Fibroblast of peridontal ligament (primary cell): ENCODE measurements around the gene VSTM2B.
"Not testable (repeated sequence)": the region's sequence is repeated elsewhere in the genome, so short reads cannot be mapped to it uniquely, and the experiment has no call there.

Experiments
- DNase-seq: peaks from one replicate; pipeline ENCODE4 v3.0.0-alpha.2; 2010; ENCODE audit errors: extremely low read depth

VSTM2B gene

DNA sequence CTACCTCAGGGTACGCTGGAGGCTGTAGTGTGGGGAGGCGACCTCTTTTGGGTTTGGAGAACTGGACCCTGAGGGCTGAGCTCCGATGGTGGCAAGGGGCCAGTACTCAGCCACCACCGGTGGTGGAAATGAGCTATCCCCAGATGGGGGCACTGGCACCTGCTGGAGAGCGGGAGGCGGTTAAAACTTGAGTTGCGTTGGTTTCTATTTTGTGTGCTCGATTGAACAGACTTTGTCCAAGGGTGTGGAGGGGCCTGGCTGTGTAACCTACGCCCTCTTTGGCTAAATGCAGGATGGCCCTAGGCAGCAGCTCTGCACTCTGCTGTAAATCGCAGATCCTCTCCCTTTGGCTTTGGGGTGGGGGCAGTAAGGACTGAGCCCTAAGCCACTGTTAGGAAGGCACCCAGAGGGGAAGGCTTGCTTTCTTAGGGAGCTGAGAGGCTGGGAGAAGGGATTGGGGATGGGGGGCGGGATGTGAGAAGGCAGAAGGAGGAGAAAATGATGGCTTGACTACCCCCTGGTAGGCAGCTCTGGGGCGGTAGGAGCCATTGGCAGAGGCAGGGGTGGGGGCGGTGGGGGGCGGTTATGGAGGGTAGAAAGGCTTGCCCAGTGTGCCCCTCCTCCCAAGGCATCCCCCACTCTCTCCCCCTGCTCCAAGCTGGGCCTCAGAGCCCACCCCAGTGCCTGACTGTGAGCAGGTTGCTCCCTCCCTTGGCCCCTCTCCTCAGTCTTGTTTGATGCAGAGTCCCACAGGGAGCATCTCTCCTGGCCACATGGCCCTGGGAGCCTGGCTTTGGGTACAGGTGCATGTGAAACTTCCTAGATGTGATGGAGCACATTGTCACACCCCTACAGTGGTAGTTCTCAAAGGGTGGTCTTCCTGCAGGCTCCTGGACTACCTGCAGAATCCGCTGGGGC, 5.0 kb downstream of the VSTM2B start:
- no peak for DNase-seq

- no peak for DNase-seq
Measured at GRCh38 chr19:29531458-29532025, 5.7 kb downstream of the VSTM2B start.

DNA sequence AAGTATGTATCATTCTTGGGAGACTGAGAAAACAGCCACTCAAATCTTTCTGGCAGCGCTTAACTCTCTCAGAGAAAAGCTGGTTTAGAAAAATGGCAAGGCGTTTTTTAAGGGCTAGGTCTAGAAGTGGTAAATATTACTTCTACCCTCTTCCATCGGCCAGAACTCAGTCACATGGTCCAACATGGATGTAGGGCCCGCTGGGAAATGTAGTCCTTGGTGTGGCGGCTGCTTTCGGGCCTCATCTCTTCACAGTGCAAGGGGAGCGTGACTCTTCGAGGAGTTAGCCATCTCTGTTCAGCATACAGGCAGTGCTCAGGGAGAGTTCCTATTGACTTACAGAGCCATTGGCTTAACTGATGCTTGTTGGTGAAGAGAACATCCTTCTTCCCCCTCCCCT, 6.3 kb downstream of the VSTM2B start:
- DNase-seq = no peak

- DNase-seq = no peak
Measured at GRCh38 chr19:29532956-29533355, 7.2 kb downstream of the VSTM2B start.

- DNase-seq = no peak
Measured at GRCh38 chr19:29533578-29534544, 8.1 kb downstream of the VSTM2B start.

DNA sequence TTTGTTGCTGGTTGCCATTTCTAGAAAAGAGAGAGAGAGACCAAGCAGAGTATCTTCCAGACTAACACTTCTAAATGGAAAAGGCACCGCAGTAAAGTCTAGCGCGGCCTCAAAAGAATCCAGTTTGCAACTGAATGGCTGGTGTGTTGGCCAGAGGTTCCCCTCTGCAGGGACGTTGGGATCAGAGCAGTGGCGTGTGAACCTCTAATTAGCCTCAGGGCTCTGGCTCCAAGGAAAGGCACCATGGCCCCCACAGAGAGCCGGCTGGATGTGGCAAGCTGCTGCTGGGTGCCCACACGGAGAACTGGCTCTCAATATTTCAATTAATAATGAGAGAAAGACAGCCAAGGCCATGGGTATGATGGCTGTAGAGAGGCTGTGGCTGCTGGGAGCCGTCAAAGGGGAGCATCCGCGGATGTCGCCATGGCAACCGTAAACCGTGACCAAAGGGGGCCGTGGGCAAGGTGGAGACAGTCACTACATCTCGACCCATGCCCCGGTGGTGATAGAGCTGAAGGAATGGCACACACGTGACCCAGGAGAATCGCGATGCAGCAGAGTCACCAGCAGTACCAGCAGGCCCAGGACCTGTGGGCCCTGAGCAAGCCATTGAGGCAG, 9.5 kb downstream of the VSTM2B start:
- DNase-seq = no peak

GRCh38 chr19:29535984-29536508, 10.3 kb downstream of the VSTM2B start:
- no peak for DNase-seq

GRCh38 chr19:29537181-29537580, 11.4 kb downstream of the VSTM2B start:
- no peak for DNase-seq

DNA sequence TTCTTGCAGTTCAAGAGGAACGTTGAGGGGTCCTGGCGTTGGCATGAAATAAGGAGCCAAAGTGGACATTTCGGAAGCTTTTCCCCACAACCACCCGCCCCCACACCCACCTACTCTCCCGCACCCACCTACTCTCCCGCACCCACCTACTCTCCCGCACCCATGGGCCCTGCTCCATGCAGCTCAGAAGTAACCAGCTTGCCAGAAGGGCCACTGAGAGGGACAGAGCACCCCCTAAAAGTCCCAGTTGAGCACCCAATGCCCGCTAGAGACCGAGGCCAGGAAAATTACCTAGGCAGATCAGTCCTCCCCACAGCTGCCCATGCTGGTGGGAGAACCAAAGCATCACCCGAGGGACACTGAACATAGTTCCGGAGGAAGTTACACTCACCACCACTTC, 11.8 kb downstream of the VSTM2B start:
- DNase-seq = no peak

GRCh38 chr19:29538146-29538545, 12.4 kb downstream of the VSTM2B start:
- DNase-seq = no peak

GRCh38 chr19:29538651-29539050, 12.9 kb downstream of the VSTM2B start:
- DNase-seq = no peak

- no peak for DNase-seq
Measured at GRCh38 chr19:29539131-29539530, 13.3 kb downstream of the VSTM2B start.

- DNase-seq = no peak
Measured at GRCh38 chr19:29539670-29540069, 13.9 kb downstream of the VSTM2B start.

GRCh38 chr19:29540114-29540513, 14.3 kb downstream of the VSTM2B start:
- DNase-seq = no peak

GRCh38 chr19:29541473-29542253, 15.9 kb downstream of the VSTM2B start:
- DNase-seq = no peak

DNA sequence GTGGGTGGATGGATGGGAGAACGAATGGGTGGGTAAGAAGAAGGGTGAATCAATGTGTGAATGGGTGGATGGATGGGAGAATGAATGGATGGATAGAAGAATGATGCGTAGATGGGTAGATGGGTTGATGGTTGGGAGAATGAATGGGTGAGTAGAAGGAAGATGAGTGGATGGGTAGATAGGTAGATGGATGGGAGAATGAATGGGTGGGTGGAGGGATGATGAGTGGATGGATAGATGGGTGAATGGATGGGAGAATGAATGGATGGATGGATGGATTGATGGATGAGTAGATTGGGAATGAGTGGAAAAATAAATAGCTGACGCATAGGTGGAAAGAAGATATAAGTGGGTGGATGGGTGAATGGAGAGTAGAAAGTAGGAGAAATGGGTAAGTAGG, 16.5 kb downstream of the VSTM2B start:
- DNase-seq = no peak

- DNase-seq = no peak
Measured at GRCh38 chr19:29542776-29543175, 17.0 kb downstream of the VSTM2B start.

DNA sequence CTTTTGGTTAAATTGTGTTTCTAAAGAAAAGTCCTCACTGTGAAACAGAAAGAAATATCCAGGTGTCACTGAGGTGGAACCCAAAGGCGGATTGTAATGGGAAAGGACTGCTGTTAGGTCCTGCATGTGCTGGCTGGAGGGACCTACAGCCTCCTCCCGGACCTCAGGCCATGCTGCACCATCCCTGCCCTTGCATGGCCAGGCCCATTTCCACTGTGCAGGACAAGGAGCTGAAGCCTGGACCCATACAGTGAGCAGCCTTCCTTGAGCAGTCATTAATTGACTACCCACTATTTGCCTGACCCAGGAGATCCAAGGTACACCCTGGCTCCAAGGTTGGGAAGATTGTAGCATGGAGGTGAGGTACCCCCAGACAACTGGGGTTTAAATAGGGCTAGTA, 17.6 kb downstream of the VSTM2B start:
- no peak for DNase-seq

DNA sequence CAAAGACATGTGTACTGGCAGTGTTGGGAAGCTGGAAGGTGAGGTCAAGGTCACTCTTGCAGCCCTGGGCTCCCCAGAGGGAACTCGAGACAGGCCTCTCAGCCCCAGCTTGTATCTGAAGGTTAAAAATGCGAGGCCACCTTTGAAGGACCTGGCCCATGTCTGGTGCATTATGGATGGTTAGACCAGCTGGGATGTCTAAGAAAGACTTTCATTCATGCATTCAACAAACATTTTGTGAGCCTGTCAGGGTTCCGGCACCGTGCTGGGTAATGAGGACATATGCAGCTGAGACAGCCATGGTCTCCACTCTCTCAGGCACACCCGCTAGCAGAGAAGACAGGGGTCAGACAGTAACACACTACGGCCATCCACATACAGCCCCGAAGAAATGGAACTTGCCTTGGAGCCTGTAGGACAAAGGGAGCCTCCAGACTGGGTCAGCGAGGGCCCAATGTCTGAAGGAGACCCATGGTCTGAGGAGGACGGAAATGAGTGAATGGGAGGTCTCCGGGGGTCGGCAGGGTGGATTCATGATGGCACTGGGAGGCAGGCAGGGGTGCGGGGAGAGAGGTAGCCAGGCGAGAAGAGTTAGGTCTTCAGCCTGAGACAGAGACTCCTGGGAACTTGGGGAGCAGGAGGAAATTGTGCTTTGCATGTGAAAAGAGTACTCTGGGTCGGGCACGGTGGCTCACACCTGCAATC, 19.0 kb downstream of the VSTM2B start:
- no peak for DNase-seq

- DNase-seq = not testable (repeated sequence)
Measured at GRCh38 chr19:29545447-29545846, 19.7 kb downstream of the VSTM2B start.
